ENCODE results near the gene C1orf53. TPM values are rescaled to one million over a fixed set of nuclear protein-coding genes. Genes with fewer than 3 reads are reported as not detected.
"Not testable (repeated sequence)": the region's sequence is repeated elsewhere in the genome, so short reads cannot be mapped to it uniquely, and the experiment has no call there.

Gene C1orf53
- polyA plus RNA-seq, 10 donors = 1.1 to 2.7 (median 1.6) TPM

DNA sequence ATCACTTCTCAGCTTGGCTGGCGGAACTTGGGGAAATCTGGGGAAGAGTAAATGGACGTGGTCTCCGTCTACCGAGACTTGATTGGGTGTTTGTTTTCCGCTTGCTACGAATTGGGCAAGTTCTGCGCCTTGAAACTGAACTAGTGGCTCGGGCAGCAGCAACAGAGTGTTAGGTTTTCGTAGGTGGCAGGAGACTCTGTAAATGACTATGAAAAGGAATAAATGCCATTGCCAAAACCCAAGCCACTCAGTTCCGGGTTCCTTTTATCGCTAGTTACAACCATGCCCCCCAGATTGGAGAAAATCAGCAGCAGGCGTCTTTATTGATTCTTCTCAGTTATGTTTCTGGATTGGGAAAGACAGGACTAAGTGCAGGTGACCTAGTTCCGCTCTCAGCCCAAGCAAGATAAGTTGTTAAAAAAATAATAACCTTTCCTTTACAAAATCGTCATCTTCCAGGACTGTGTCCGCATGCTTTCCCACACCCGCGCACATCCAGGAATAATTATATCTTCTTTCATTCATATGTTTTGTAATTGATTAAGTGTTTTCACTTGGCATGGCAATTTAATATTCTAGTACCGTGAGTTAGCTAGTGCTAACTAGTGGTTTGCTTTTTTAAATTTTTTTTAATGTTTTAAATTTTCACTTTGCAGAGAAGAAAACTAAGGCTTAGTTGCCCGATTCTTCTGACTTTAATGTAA is 18.1 kb downstream of the C1orf53 start:
- peak in 1 of 3 donors; percentile 54 for DNase-seq

DNA sequence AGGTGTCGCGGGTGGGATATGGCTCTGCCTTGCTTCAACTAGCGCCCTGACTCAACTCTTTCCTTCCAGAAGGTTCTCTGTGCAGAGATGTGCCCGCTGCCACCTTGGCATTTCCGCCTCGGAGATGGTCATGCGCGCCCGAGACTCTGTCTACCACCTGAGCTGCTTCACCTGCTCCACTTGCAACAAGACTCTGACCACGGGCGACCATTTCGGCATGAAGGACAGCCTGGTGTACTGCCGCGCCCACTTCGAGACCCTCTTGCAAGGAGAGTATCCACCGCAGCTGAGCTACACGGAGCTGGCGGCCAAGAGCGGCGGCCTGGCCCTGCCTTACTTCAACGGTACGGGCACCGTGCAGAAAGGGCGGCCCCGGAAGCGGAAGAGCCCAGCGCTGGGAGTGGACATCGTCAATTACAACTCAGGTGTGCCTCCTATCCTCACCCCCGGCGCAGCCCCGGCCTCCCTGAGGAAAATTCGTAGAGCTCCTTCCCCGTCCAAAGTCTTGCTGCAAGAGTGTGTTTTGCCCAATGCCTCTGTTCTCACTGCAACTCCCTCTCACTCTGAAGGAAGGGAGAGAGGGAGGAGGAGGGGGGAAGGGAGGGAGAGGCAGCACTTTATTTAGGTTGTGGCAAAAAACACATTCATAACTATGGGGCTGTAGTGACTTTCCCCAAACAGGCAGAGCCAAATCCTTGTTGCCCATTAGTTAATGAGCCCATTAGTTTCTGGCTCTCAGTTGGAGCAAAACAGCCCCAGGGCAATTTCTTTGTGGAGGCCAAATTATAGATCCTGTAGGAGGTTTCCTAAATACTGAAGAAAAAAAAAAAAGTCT is 19.0 kb downstream of the C1orf53 start:
- DNase-seq = no peak

- no peak for DNase-seq
Observed at GRCh38 chr1:197922070-197922390, 19.6 kb downstream of the C1orf53 start.

DNA sequence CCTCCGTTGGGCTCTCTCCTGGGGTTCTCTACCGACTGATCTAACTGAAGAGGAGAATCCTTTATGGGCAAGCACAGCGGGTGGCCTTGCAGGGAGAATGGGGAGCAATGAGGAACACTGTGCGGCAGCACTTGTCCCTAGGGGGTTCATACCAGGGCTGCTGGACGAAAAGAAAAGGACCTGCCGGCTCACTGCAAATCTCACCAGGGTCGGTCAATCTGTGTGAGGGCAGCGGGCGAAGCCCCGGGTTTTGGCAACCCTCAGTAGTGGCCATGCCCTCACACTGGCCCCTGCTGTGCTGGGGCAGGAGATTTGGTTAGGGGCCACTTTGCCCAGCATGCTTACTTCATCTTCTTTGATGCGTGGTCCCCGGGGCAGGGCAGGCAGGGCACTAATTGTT is 20.6 kb downstream of the C1orf53 start:
- DNase-seq = no peak

DNA sequence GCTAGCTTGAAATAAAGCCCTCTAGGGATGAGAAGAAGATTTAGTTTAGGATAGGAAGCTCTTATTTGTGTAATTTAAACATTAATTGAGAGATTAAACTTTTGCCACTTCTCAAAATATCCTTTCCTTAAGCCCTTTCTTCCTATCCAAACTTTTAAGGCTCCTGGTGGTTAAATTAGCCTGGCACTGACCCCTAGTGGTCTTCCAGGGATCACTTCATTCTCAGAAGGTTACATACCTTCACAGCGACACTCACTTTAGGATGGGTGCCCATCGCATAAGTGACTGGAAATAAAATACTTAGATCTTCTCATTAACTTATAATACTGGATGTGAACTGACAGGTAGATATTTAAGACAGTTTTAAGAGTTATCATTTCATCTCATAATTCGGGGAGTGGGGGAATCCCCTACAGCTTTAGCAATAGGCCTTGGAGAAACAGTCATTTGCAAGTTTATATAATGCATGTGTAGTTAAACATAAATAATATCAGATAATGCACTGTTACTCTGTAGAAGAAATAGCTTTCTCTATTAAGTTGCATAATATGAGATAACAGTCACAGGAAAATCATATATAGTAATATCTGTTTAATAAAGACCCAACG is 22.2 kb downstream of the C1orf53 start:
- peak in 1 of 3 donors; percentile 51 for DNase-seq

DNA sequence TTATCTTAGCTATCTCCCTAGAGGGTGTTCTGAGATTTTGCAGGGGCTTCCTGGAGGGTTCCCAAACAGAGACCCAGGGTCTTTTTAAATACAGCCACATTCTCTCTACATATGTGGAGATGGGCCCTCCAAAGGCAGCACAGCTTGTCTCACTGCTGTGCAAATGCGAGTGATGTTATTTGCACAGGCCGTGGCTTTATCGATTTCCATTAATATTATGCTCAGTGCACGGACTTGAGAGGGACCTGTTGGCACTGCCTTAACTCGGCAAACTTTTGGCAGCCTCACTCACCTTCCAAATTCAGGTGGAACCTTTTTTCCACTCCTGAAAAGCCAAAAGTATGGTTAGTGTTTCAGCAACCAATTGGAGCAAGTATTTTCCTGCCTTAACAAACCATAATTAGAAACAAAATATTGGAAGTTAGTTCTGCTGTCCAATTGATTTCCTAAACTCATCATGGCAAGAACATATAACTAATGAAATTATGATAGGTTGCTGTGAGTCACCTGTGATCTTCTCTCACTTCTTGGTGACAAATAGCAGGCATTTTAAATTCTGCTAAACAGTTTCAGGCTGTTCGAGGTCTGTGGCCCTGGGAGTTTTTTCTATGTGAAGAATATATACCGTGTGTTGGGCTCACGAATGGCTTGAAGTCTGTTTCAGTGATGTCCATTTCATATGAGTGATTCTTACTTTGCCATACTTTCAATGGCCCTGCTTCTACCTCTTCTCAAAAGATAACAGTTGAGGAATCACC is 25.7 kb downstream of the C1orf53 start:
- no peak for DNase-seq

DNA sequence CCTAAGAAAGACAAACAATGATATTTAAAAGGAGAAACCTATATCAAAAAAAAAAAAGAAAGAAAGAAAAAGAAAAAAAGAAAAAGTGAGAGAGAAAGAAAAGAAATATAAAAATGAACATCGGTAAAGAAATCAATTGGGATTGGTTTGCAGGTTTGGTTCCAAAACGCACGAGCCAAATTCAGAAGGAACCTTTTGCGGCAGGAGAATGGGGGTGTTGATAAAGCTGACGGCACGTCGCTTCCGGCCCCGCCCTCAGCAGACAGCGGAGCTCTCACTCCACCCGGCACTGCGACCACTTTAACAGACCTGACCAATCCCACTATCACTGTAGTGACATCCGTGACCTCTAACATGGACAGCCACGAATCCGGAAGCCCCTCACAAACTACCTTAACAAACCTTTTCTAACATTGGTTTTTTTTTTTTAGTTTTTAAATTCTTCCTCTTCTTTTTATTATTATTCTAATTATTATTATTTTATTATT is 26.5 kb downstream of the C1orf53 start:
- no peak for DNase-seq

GRCh38 chr1:197933016-197933415 is 30.6 kb downstream of the C1orf53 start:
- no peak for DNase-seq

DNA sequence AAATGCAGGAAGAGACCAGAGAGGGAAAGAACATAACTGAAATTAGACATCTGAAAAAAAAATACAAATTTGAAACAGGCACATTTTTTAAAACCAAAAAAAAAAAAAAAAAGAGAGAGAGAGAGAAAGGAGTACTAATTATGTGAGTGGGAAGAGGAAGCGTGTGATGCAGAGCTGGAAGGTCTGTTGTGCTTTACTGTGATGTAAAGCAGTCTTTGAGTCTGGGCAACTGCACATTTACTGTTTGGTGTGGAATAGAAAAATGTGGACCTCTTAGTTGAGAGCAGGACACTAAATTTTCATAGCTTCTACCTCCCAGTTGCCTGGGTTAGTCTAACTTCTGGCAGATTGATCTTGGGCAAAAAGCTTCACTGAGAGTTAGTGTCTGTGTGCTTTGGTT is 31.2 kb downstream of the C1orf53 start:
- no peak for DNase-seq

- peak in 1 of 3 donors; percentile 75 for DNase-seq
Observed at GRCh38 chr1:197937381-197937780, 35.0 kb downstream of the C1orf53 start.

GRCh38 chr1:197937892-197938291 is 35.5 kb downstream of the C1orf53 start:
- peak in 2 of 3 donors; percentile 40 to 67 for DNase-seq

- not testable (repeated sequence) for DNase-seq
Observed at GRCh38 chr1:197939159-197939980, 36.9 kb downstream of the C1orf53 start.

DNA sequence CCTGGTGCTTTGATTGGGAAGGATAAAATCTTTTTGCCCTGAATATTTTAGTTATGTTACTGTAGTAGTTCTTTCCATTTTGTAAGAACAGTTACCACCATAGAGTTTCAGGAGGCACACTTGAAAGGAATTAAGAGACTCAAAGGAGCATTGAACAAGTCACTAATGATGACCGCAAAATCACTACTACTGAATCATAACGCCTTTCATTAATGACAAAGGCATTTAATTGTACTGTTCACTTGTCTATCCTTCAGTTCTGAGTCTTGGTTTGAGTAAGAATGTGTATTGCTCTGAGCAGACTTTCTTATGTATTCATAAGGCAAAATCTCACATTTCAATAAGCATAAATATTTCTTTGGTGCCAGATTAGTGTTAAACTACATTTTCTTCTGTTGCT is 39.6 kb downstream of the C1orf53 start:
- DNase-seq = no peak

DNA sequence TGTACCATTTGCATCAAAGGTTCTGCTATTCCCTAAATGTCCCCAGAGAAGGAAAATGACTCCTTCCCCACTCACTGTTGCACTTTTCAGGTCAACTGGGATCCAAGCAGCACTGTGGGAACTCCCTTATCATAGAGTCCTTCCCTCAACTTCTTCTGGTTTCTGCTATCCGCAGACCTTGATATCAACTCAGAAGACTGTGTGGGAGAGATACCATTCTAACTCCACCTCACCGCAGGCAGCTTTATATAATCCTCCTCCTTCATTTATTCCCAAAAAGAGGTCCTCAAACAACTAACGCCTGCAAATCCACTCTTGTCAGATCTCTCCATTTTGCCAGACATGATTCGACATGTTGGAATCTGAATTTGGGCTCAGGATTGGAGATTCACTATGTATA is 42.1 kb downstream of the C1orf53 start:
- DNase-seq = no peak

DNA sequence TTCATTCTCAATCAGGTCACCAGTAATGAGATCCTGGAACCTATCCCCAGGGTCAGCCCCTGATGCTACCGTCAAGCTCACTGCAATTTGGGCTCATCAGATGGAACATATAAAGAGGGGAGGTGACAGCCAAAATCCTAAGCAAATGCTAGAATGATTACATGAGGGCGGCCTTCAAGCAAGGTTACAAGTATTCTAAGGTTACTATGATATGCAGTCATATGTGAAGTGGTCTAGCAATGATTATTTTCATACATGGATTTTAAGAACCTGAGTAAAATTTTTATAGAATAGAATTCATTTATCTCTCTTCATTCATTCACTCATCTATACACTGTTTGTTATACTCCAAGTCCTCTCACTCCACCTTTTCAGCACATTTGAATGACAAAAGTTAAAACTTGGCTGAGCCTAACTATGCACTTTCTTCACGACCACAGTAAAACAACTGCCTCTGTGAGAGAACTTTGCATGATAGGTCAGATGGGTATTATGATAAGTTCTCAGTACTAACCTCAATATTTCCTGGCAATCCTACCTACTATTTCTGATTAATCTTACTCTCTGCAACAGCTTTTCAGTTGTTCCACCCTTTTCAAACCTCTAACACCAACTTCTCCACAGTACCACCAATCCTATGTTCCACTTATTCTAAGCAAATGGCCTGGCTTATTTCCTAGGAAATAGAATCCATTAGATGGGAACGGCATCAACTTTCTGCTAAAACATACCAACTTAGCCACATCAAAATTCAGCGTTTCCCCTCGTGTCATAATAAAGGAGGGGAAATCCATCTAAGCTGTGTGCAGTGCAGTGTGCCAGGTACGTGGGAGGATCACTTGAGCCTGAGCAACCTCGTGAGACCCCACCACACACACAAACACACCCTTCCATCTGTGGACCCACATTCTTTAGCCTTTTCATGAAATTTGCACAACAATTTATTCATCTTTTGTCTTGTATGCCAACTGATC is 46.8 kb downstream of the C1orf53 start:
- DNase-seq = no peak

GRCh38 chr1:197951089-197951488 is 48.7 kb downstream of the C1orf53 start:
- no peak for DNase-seq

DNA sequence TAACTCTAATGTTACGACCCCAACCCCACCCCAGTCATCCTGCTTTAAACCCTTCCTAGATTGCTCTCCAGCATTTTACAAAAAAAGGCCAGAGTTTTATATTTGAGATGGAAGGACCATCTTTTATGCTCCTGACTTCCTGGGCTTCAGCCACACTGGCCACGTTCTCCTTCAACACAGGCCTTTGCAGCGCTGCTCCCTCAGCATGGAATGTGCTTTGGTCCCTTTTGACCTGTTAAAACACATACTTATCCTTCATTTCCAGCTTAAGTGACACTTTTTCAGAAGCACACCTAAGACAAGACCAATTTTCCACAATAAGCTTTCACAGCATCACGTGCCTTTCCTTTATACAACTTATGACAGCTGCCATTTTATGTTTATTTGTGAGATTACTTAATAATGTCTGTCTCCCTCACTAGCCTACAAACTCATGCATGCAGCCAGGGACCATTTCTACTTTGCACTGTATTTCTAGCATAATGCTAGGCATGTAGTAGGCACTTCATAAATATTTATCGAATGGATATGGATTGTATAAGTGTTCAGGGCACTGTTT is 49.3 kb downstream of the C1orf53 start:
- DNase-seq = no peak

GRCh38 chr1:197953472-197953871 is 51.0 kb downstream of the C1orf53 start:
- DNase-seq = not testable (repeated sequence)

DNA sequence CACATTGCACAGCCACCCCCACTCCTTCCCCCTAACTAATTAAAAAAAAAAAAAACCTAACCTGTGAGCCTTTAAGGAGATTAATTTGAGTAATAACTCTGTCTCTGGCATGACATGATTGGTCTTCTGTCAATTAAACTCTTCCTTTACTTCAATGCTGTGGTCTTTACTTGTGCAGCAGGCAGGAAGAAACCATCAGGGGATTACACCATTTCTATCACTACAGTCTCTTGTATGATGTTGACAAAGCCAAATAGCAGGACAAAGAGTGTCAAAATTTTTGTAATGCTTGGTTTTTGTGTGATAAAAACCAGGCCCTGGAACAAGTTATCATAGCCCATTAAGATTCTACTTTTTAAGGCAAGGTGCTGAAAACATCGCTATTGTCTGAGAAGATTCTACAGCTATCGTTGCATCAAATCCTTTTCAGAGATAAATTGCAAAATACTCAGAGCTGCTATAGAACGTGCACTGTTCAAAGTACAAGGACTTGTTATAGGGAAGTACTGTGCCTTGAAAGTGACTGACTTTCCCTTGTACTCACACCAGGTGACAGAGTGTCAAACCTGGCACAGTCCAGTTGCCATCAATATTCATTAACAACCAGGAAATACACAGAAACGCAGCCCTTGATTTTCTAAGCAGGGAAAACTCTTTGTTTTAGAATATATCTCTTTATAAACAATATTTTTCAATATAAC is 52.4 kb downstream of the C1orf53 start:
- DNase-seq = no peak

Measured in muscle of back (tissue), 11 donors.